Stimulated activated CD8-positive, alpha-beta memory T cell treated with anti-CD3 and anti-CD28 coated beads, Interleukin-12 subunit alpha, Interleukin-12 subunit beta, amount 100 ng/mL, for 1 hour (primary cell): ENCODE measurements around the gene CELA1.

ENCODE experiments used
- DNase-seq: peaks from one replicate; pipeline ENCODE4 v3.0.0-alpha.2; 2020; ENCODE audit warnings: low read depth

Gene CELA1

GRCh38 chr12:51374856-51375255 is 28.4 kb upstream of the CELA1 start:
- DNase-seq, result no peak

DNA sequence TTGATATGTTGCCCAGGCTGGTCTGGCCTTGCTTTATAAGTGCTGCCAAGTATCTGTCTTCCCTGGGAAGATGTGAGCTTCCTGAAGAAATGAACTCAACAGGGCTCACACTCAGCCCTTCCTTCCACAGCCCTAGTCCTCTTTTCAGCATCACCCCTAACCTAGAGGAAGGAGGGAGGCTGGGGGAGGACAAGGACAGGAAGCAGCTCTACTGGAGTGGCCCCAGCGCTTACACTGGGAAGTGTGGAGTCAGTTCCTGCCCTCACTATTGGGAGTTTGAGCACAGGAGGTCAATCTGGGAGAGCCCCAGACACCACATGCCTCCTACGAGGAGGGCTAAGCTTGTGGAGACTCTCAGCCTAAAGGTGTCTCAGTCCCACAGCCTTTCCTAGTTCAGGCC is 27.9 kb upstream of the CELA1 start:
- DNase-seq, result no peak

DNA sequence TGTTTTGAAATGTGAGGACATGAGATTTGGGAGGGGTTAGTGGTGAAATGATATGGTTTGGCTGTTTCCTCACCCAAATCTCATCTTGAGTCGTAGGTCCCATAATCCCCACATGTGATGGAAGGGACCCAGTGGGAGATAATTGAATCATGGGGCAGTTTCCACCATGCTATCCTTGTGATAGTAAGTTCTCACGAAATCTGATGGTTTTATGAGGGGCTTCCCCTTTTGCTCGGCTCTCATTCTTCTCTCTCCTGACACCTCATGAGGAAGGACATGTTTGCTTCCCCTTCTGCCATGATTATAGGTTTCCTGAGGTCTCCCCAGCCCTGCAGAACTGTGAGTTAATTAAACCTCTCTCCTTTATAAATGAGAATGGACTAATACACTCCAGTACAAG is 26.7 kb upstream of the CELA1 start:
- no peak for DNase-seq

- no peak for DNase-seq
Measured at GRCh38 chr12:51372021-51372420, 25.5 kb upstream of the CELA1 start.

DNA sequence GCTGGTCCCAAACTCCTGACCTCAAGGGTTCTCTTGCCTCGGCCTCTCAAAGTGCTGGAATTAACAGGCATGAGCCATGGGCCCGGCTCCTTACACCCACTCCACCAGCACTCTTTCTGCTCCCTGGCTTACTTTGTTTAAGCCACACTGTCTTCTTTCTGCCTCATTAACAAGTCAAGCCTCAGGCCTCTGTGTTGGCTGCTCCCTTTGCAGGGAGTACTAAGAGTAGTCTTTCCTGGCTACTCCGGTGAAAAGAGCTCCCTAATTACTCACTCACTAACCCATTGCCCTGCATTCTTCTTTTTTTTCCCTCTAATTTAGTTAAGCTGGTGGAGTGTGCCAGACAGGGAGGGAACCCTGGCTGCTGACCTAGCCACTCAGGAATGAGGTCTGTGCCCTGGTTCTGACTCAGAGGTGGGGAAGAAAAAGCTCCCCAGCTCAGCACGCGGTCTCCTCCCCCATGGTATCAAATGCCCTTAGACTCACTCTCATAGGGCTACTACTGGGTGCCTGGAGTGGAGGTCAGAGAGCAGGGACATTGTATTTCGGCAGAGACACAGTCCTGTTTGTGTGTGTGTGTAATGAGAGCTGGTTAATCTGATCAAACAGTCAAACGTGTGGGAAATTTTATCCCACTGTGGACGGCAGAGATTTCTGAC is 24.9 kb upstream of the CELA1 start:
- DNase-seq, result no peak

- no peak for DNase-seq
Measured at GRCh38 chr12:51370667-51371066, 24.2 kb upstream of the CELA1 start.

DNA sequence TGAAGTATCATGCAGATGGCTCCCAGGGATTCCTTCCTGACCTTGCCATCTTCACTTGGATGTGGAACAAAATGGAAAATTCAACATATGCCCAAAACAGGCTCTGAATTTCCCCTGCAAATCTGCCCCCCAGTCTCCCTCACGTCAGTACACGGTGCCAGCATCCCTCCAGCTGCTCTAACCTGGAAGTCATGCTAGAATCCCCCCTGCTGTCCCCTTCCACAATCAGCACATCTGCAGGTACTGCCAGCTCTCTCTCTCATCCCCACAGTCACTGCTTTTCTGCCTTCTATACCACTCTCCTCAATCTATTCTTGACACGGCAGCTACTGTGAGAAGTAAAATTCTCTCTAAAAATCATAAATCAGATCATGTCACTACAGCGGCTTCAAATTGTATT is 23.1 kb upstream of the CELA1 start:
- DNase-seq, result no peak

DNA sequence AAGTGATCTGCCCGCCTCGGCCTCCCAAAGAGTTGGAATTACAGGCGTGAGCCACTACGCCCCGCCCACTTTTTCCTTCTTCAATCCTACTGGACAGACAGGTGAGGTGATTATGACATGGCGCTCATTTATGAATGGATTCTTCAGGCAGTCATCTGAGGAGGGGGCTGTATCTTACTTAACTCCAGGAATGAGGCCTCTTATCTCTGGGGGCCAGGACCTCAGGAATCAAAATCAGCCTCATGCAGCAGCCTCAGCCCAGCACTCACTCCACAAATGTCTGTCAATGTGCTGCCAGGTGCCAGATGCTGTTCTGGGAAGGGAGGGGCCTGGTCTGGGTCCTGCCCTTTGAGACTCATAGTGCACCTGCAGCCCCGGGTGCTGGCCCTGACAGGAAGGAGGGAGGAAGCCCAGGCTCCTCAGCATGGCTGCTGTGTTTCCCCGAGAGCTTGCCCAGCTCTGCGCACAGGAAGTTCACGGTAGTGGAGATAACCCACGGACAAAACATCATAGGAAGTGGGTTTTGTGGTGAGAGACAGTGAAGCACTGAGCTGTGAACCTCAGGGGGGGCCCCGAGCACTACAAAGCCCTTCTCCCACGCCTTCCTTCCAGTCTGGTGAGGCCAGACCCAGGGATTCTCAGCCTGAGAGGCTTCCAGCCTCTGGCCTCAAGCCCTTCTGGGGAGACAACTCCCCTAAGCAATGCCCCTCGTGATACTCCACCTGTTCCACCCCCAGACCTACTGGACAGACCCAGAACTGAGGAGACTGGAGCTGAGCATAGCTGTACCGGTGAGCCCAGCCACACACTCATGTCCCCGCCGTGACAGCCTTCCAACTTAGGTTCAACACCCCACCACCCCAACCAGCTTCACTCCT is 22.4 kb upstream of the CELA1 start:
- peak; percentile 72 for DNase-seq

GRCh38 chr12:51365276-51365675 is 18.8 kb upstream of the CELA1 start:
- no peak for DNase-seq

GRCh38 chr12:51364001-51364400 is 17.5 kb upstream of the CELA1 start:
- no peak for DNase-seq

- no peak for DNase-seq
Measured at GRCh38 chr12:51362747-51363342, 16.4 kb upstream of the CELA1 start.

GRCh38 chr12:51362307-51362706 is 15.8 kb upstream of the CELA1 start:
- DNase-seq, result no peak

DNA sequence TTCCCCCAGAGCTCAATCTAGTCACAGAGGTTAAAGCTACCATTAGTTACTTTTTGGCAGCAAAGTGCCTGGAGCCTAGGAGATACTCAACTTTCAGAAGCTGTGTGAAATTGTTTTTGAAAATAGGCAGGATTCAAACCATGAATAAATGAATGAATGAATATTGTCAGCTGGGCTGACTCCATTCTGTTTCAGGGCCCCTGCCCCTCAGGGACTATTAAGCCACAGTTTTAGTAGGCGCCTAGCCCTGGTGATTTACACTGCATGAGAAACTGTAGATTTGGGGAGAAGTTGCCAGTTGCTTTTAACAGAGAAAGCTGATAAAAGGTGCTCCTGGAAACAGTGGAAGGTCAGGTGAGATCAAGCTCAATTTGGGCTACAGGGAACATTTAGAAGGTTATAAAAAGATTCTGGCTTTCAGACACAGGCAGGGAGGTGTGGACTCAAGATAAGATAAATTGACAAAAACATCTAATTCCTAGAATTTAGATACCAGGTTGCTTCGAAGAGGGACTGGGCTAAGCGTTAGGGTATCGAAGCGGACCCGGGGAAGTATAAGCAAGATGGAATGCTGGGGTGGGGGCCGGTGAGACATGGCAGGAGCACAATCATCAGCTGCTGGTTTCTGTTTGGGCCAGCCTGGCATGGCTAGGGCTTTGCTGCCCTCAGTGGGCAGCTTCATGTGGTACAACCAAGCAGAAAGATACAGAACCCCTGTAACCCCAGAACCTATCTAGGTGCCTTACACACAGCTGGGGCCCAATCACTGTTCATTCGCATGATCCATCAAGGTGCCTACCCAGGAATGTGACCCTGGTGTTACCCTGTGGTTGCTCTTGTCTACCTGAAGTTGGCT is 14.9 kb upstream of the CELA1 start:
- no peak for DNase-seq

GRCh38 chr12:51360315-51360714 is 13.8 kb upstream of the CELA1 start:
- no peak for DNase-seq

GRCh38 chr12:51359851-51360250 is 13.4 kb upstream of the CELA1 start:
- DNase-seq, result no peak

GRCh38 chr12:51358496-51358895 is 12.0 kb upstream of the CELA1 start:
- no peak for DNase-seq

DNA sequence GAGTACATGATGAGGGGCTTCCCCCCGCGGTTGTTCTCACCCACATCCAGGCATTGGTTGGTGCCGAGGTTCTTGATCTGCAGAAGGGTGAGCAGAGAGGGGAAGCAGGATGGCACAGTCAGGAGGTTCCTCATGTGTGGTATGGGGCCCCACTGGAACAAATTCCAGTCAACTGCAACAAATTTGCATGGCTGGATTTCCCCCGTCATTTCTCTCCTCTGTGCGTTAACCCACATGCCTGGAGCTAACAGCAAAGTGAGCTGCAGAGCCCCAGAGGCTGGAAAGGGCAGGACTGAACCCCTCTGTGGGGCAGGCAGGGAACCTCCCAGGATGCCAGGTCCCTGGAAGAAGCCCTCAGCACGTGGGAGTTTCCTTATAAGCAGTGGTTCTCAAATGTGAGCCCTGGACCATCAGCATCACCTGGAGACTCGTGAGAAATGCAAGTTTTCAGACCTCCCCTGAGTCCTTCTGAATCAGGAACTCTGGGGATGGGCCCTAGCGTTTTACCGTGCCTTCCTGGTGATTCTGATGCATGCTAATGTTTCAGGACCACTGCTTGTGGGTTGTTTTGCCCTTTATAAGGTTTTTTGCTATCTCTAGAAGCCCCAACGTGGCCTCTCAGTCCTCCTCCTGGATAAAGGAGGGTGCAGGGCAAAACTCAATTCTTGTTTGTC is 11.0 kb upstream of the CELA1 start:
- no peak for DNase-seq

DNA sequence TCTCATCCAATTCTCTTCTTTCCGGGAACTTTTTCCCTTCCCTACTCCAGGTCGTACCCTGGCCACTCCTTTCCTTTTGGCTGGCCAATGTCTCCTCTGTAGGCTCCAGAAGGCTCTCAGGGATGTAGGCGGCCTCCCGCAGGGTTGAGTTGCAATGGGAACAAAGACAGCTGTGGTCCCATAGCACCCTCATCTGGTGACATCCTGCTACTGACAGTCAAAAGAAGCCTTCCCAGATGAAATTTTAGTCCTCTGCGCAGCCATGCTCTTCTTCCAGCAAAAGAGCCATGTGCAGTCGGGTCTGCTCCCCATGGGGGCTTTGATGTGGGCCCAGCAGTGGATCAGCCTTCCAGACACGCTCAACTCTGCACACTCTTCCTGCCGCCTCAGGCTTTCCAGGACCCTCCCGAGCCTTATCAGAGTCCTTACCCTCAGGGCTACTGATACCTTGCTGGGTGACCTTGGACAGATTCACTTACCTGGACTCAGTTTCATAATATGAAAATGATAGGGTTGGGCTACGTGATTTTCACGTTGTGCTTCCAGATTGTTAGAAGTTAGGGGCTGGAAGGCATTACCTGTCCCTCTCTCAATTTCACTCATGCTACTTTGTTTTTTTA is 5.5 kb upstream of the CELA1 start:
- DNase-seq, result no peak

GRCh38 chr12:51349026-51349425 is 2.5 kb upstream of the CELA1 start:
- DNase-seq, result no peak

GRCh38 chr12:51348116-51348515 is 1.6 kb upstream of the CELA1 start:
- no peak for DNase-seq

- no peak for DNase-seq
Measured at GRCh38 chr12:51345681-51346080, 798 bp downstream of the CELA1 start.
